ENCODE measurements around the gene NR2E1. TPM values are rescaled to one million over a fixed set of nuclear protein-coding genes. Genes with fewer than 3 reads are reported as not detected.

The NR2E1 gene
- total and polyA plus RNA-seq, 2 of the 4 experiments (the other 2 are of a cell fraction), result not detected

GRCh38 chr6:108194503-108194902, 28.7 kb downstream of the NR2E1 start:
- Histone ChIP-seq H3K9me3 (ENCODE audit: control insufficient read depth, insufficient read depth, low read length) (no peaks in the 10 kb centered on the region), H3K9ac (ENCODE audit: low read depth, low read length) (no peak overlapping the region), H3K27me3 (ENCODE audit: control insufficient read depth, insufficient read depth, low read length) (peaks cover 9% of the 10 kb centered on the region; the same call in 1 of the 2 replicates), H3K27ac (ENCODE audit: insufficient read depth, low read length) (no peak overlapping the region), H2BK20ac (ENCODE audit: low read depth, low read length) (no peak overlapping the region), H4K5ac (ENCODE audit: low read depth, low read length) (no peak overlapping the region), H2AFZ (replicated peaks; ENCODE audit: low read length, poor library complexity) (no peak overlapping the region), H2BK15ac (ENCODE audit: low read depth, low read length) (no peak overlapping the region), H2AK5ac (ENCODE audit: low read depth, low read length) (no peak overlapping the region), H4K8ac (ENCODE audit: low read depth in 2 of 2, low read length in 2 of 2) (no peak overlapping the region), H3K4me1 (ENCODE audit: control insufficient read depth, insufficient read depth, low read length) (no peaks in the 10 kb centered on the region), H3K9me1 (ENCODE audit: insufficient read depth, low read length) (no peaks in the 10 kb centered on the region), H3K36me3 (ENCODE audit: control insufficient read depth, insufficient read depth, low read length) (no peaks in the 10 kb centered on the region), H3K79me1 (ENCODE audit: low read depth in 1 of 2, low read length in 2 of 2) (no peaks in the 10 kb centered on the region), H3K56ac (ENCODE audit: extremely low read depth, insufficient read depth, low read length) (no peak overlapping the region), H2BK5ac (ENCODE audit: low read depth, low read length, poor library complexity, severe bottlenecking) (no peak overlapping the region), H3K23ac (ENCODE audit: low read depth, low read length) (no peak overlapping the region), H3K14ac (replicated peaks; ENCODE audit: low read depth, low read length) (no peak overlapping the region), H3K4ac (ENCODE audit: low read depth, low read length) (no peak overlapping the region), H4K91ac (ENCODE audit: insufficient read depth, low read depth, low read length) (no peak overlapping the region), H3K18ac (ENCODE audit: low read depth, low read length) (no peak overlapping the region), H3K4me2 (ENCODE audit: low read depth, low read length) (no peak overlapping the region), H2AK9ac (replicated peaks; ENCODE audit: low read depth, low read length, poor library complexity) (no peak overlapping the region), H4K20me1 (ENCODE audit: insufficient read depth, low read length) (no peaks in the 10 kb centered on the region), H2BK120ac (ENCODE audit: low read depth, low read length) (no peak overlapping the region), H3K4me3 (ENCODE audit: insufficient read depth, low read depth, low read length) (no peak overlapping the region)
- 31% methylated on average over 2 of the region's 8 CpGs; no CpG with 5 or more reads in 1 of the 2 experiments for WGBS, 2 experiments (ENCODE audit: extremely low coverage in 2 of 2, insufficient read length in 1 of 2)
- in situ Hi-C loops (cut with MboI; ENCODE audit: low sequenced_read_pairs) (no loop called here), dilution Hi-C loops (cut with HindIII; ENCODE audit: low sequenced_read_pairs, unreplicated experiment) (no loop called here), intact Hi-C loops (cut with micrococcal nuclease) (no loop called here)
- CTCF ChIA-PET, result no interaction called here
- POLR2A ChIA-PET (ENCODE audit: unreplicated experiment), result no interaction called here
- TF ChIP-seq SMC3 (IDR thresholded peaks at IDR 0.05; ENCODE audit: low read depth, low read length), result no peak
- no peak for TF ChIP-seq MAZ (IDR thresholded peaks at IDR 0.05; ENCODE audit: borderline replicate concordance, low read depth, low read length)
- no peak for TF ChIP-seq FOS (IDR thresholded peaks at IDR 0.05; ENCODE audit: low read depth, low read length)
- TF ChIP-seq RAD21 (IDR thresholded peaks at IDR 0.05; ENCODE audit: low read length), result no peak
- TF ChIP-seq CHD1 (IDR thresholded peaks at IDR 0.05; ENCODE audit: low read depth, low read length), result no peak
- TF ChIP-seq BHLHE40 (IDR thresholded peaks at IDR 0.05; ENCODE audit: low read depth, low read length), result no peak
- no peak for TF ChIP-seq MXI1 (IDR thresholded peaks at IDR 0.05; ENCODE audit: borderline replicate concordance, low read depth, low read length)
- TF ChIP-seq, protein P1, sequence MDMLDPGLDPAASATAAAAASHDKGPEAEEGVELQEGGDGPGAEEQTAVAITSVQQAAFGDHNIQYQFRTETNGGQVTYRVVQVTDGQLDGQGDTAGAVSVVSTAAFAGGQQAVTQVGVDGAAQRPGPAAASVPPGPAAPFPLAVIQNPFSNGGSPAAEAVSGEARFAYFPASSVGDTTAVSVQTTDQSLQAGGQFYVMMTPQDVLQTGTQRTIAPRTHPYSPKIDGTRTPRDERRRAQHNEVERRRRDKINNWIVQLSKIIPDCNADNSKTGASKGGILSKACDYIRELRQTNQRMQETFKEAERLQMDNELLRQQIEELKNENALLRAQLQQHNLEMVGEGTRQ (IDR thresholded peaks at IDR 0.05; ENCODE audit: low read depth, low read length), result no peak
- TF ChIP-seq MAFK (IDR thresholded peaks at IDR 0.05; ENCODE audit: low read depth, low read length), result no peak
- no peak for TF ChIP-seq CEBPB (IDR thresholded peaks at IDR 0.05; ENCODE audit: low read depth, low read length)
- TF ChIP-seq, protein P2, sequence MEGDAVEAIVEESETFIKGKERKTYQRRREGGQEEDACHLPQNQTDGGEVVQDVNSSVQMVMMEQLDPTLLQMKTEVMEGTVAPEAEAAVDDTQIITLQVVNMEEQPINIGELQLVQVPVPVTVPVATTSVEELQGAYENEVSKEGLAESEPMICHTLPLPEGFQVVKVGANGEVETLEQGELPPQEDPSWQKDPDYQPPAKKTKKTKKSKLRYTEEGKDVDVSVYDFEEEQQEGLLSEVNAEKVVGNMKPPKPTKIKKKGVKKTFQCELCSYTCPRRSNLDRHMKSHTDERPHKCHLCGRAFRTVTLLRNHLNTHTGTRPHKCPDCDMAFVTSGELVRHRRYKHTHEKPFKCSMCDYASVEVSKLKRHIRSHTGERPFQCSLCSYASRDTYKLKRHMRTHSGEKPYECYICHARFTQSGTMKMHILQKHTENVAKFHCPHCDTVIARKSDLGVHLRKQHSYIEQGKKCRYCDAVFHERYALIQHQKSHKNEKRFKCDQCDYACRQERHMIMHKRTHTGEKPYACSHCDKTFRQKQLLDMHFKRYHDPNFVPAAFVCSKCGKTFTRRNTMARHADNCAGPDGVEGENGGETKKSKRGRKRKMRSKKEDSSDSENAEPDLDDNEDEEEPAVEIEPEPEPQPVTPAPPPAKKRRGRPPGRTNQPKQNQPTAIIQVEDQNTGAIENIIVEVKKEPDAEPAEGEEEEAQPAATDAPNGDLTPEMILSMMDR (conservative IDR thresholded peaks at IDR 0.05; ENCODE audit: low read depth, low read length), result no peak
- TF ChIP-seq POLR2A (IDR thresholded peaks at IDR 0.05; ENCODE audit: low read depth, low read length), result no peak
- no peak for TF ChIP-seq RCOR1 (IDR thresholded peaks at IDR 0.05; ENCODE audit: insufficient replicate concordance, low read length)
- no peak for DNase-seq
- no TSS peak for BruUV-seq (replicated peaks)
- no peak for ATAC-seq (ENCODE audit: low read depth)

Data from IMR-90 (cell line).